HG03064 (cell line): ENCODE data around the gene CEP128.
"Not testable (repeated sequence)": the region's sequence is repeated elsewhere in the genome, so short reads cannot be mapped to it uniquely, and the experiment has no call there.

Experiments used
- ATAC-seq: cut with Tn5 transposase; IDR thresholded peaks from one replicate; pipeline ENCODE4 v1.9.1; 2021; ENCODE audit warnings: low read depth; ENCODE audit not compliant: unreplicated experiment

The CEP128 gene

GRCh38 chr14:80954687-80955299 is 13.3 kb upstream of the CEP128 start:
- ATAC-seq: peak; percentile 26

- ATAC-seq: not testable (repeated sequence)
Measured at GRCh38 chr14:80953211-80953610, 11.7 kb upstream of the CEP128 start.

- no peak for ATAC-seq
Measured at GRCh38 chr14:80951491-80951890, 10.0 kb upstream of the CEP128 start.

- no peak for ATAC-seq
Measured at GRCh38 chr14:80948291-80948690, 6.8 kb upstream of the CEP128 start.

- no peak for ATAC-seq
Measured at GRCh38 chr14:80946797-80947196, 5.3 kb upstream of the CEP128 start.

- no peak for ATAC-seq
Measured at GRCh38 chr14:80946187-80946586, 4.6 kb upstream of the CEP128 start.

GRCh38 chr14:80944861-80945617 is 3.5 kb upstream of the CEP128 start:
- no peak for ATAC-seq

GRCh38 chr14:80942191-80942600 is 658 bp upstream of the CEP128 start:
- ATAC-seq: peak; percentile 26

- ATAC-seq: no peak
Measured at GRCh38 chr14:80940146-80940545, 1.4 kb downstream of the CEP128 start.

GRCh38 chr14:80933686-80934085 is 7.9 kb downstream of the CEP128 start:
- no peak for ATAC-seq

- ATAC-seq: no peak
Measured at GRCh38 chr14:80933282-80933681, 8.3 kb downstream of the CEP128 start.

- ATAC-seq: peak; percentile 99
Measured at GRCh38 chr14:80930836-80931389, 10.6 kb downstream of the CEP128 start.

GRCh38 chr14:80930095-80930494 is 11.4 kb downstream of the CEP128 start:
- no peak for ATAC-seq

- no peak for ATAC-seq
Measured at GRCh38 chr14:80927083-80927989, 14.2 kb downstream of the CEP128 start.

- ATAC-seq: no peak
Measured at GRCh38 chr14:80926397-80927082, 15.0 kb downstream of the CEP128 start.

GRCh38 chr14:80924365-80925103 is 17.0 kb downstream of the CEP128 start:
- no peak for ATAC-seq

- ATAC-seq: no peak
Measured at GRCh38 chr14:80923368-80923767, 18.2 kb downstream of the CEP128 start.

- no peak for ATAC-seq
Measured at GRCh38 chr14:80919622-80920021, 21.9 kb downstream of the CEP128 start.

GRCh38 chr14:80912013-80912412 is 29.5 kb downstream of the CEP128 start:
- not testable (repeated sequence) for ATAC-seq

- no peak for ATAC-seq
Measured at GRCh38 chr14:80906946-80907345, 34.6 kb downstream of the CEP128 start.
